HEK293 (cell line): ENCODE results near the gene GLRA3.

ENCODE experiments used
- CTCF ChIA-PET: fragments of 350-600 bp; formaldehyde crosslinking; extraction: SDS; loops from one replicate; lab custom pipeline; 2021; ENCODE audit warnings: antibody characterized with exemption; lab: Yijun Ruan, JAX
- POLR2A ChIA-PET: fragments of 300-600 bp; formaldehyde crosslinking; extraction: SDS; loops from one replicate; lab custom pipeline; 2020; ENCODE audit warnings: antibody characterized with exemption, inconsistent platforms; lab: Yijun Ruan, JAX
- H3K27ac ChIP-seq: fragments of 200-500 bp; sonication (Bioruptor generic); 2 replicates; pipeline ENCODE4 v1.5.1; 2014; ENCODE audit warnings: low read depth, low read length, control low read depth, inconsistent platforms; ENCODE audit errors: extremely low read depth
- H3K36me3 ChIP-seq, 2 experiments: fragments of 200-500 bp in 1 of 2; sonication (Bioruptor generic) in 1 of 2; 1 replicate in 1 of 2; 2 replicates in 1 of 2; pipeline ENCODE4 v1.5.1; 2014 to 2017; ENCODE audit warnings: inconsistent platforms in 2 of 2, low read length in 2 of 2; ENCODE audit not compliant: control insufficient read depth in 2 of 2, insufficient read depth in 1 of 2
- H3K4me1 ChIP-seq: fragments of 200-500 bp; sonication (Bioruptor generic); 2 replicates; pipeline ENCODE4 v1.5.1; 2014; ENCODE audit warnings: mild to moderate bottlenecking, low read length, inconsistent platforms; ENCODE audit not compliant: control insufficient read depth, insufficient read depth
- H3K4me3 ChIP-seq: 2 replicates; pipeline ENCODE4 v1.5.1; 2011; ENCODE audit warnings: low read depth, mild to moderate bottlenecking, control low read depth, low read length, moderate library complexity
- H3K9me3 ChIP-seq: fragments of 200-500 bp; sonication (Bioruptor generic); 2 replicates; pipeline ENCODE4 v1.5.1; 2014; ENCODE audit warnings: low read depth, low read length, inconsistent platforms; ENCODE audit not compliant: control insufficient read depth, insufficient read depth
- ELK4 ChIP-seq: IDR thresholded peaks from 2 replicates; pipeline ENCODE4 v1.6.1; 2011; ENCODE audit warnings: mild to moderate bottlenecking, low read depth, low read length, borderline replicate concordance
- HOXC10 ChIP-seq: sonication (generic); formaldehyde crosslinking; IDR thresholded peaks from 2 replicates; pipeline ENCODE4 v1.8.1; 2023; ENCODE audit warnings: mild to moderate bottlenecking, missing genetic modification reagents
- KLF1 ChIP-seq: fragments of 450-650 bp; formaldehyde crosslinking; IDR thresholded peaks from 2 replicates; pipeline ENCODE4 v1.5.1; 2016; ENCODE audit warnings: missing biosample characterization, missing genetic modification characterization
- KLF17 ChIP-seq: fragments of 450-650 bp; formaldehyde crosslinking; IDR thresholded peaks from 2 replicates; pipeline ENCODE4 v1.5.1; 2016; ENCODE audit warnings: missing biosample characterization, missing genetic modification characterization
- KLF9 ChIP-seq: fragments of 450-650 bp; formaldehyde crosslinking; IDR thresholded peaks from 2 replicates; pipeline ENCODE4 v1.5.1; 2016; ENCODE audit warnings: missing biosample characterization, missing genetic modification characterization, low read depth
- OVOL3 ChIP-seq: fragments of 450-650 bp; formaldehyde crosslinking; IDR thresholded peaks from 2 replicates; pipeline ENCODE4 v1.5.1; 2016; ENCODE audit warnings: missing biosample characterization, missing genetic modification characterization
- PRDM4 ChIP-seq: fragments of 450-650 bp; formaldehyde crosslinking; IDR thresholded peaks from 2 replicates; pipeline ENCODE4 v1.5.1; 2017; ENCODE audit warnings: missing biosample characterization, missing genetic modification characterization
- TCF7L2 ChIP-seq: IDR thresholded peaks from 2 replicates; pipeline ENCODE4 v1.6.1; 2011; ENCODE audit warnings: low read depth, mild to moderate bottlenecking, inconsistent platforms, low read length, moderate library complexity, borderline replicate concordance
- TRIM28 ChIP-seq: IDR thresholded peaks from 2 replicates; pipeline ENCODE4 v1.6.1; 2011; ENCODE audit warnings: low read length, control low read depth, borderline replicate concordance
- ZBTB48 ChIP-seq: fragments of 450-650 bp; formaldehyde crosslinking; IDR thresholded peaks from 2 replicates; pipeline ENCODE4 v1.5.1; 2016; ENCODE audit warnings: missing biosample characterization, missing genetic modification characterization
- ZNF132 ChIP-seq: fragments of 450-650 bp; formaldehyde crosslinking; IDR thresholded peaks from 2 replicates; pipeline ENCODE4 v1.5.1; 2017; ENCODE audit warnings: missing biosample characterization, missing genetic modification characterization, borderline replicate concordance
- ZNF157 ChIP-seq: fragments of 450-650 bp; formaldehyde crosslinking; IDR thresholded peaks from 2 replicates; pipeline ENCODE4 v1.5.1; 2016; ENCODE audit warnings: missing biosample characterization, missing genetic modification characterization
- ZNF311 ChIP-seq: fragments of 450-650 bp; formaldehyde crosslinking; IDR thresholded peaks from 2 replicates; pipeline ENCODE4 v1.5.1; 2017; ENCODE audit warnings: missing biosample characterization, missing genetic modification characterization, borderline replicate concordance
- ZNF426 ChIP-seq: fragments of 450-650 bp; formaldehyde crosslinking; IDR thresholded peaks from 2 replicates; pipeline ENCODE4 v1.5.1; 2017; ENCODE audit warnings: missing biosample characterization, missing genetic modification characterization, mild to moderate bottlenecking, inconsistent platforms, moderate library complexity
- ZNF449 ChIP-seq: fragments of 450-650 bp; formaldehyde crosslinking; IDR thresholded peaks from 2 replicates; pipeline ENCODE4 v1.5.1; 2017; ENCODE audit warnings: missing biosample characterization, mild to moderate bottlenecking, missing genetic modification characterization, moderate library complexity
- ZNF518A ChIP-seq: fragments of 450-650 bp; formaldehyde crosslinking; conservative IDR thresholded peaks from 2 replicates; pipeline ENCODE4 v1.5.1; 2016; ENCODE audit warnings: low read depth, missing biosample characterization, missing genetic modification characterization
- ZNF571 ChIP-seq: fragments of 450-650 bp; formaldehyde crosslinking; IDR thresholded peaks from 2 replicates; pipeline ENCODE4 v1.5.0; 2017; ENCODE audit warnings: missing biosample characterization, missing genetic modification characterization
- ZNF610 ChIP-seq: fragments of 450-650 bp; formaldehyde crosslinking; IDR thresholded peaks from 2 replicates; pipeline ENCODE4 v1.5.1; 2016; ENCODE audit warnings: missing biosample characterization, missing genetic modification characterization, borderline replicate concordance
- ZNF621 ChIP-seq: fragments of 450-650 bp; formaldehyde crosslinking; IDR thresholded peaks from 2 replicates; pipeline ENCODE4 v1.5.1; 2017; ENCODE audit warnings: missing biosample characterization, missing genetic modification characterization
- ZNF624 ChIP-seq: fragments of 450-650 bp; formaldehyde crosslinking; IDR thresholded peaks from 2 replicates; pipeline ENCODE4 v1.5.1; 2017; ENCODE audit warnings: missing biosample characterization, missing genetic modification characterization
- ZNF837 ChIP-seq: fragments of 450-650 bp; formaldehyde crosslinking; IDR thresholded peaks from 2 replicates; pipeline ENCODE4 v1.5.1; 2016; ENCODE audit warnings: missing biosample characterization, missing genetic modification characterization

Gene GLRA3

GRCh38 chr4:174592256-174592984 is 236.6 kb downstream of the GLRA3 start:
- POLR2A ChIA-PET, result no interaction called here
- no peak overlapping the region for H3K4me3 ChIP-seq
- TF ChIP-seq ZNF157 (no peak), KLF1 (tag by site-specific recombination) (no peak), ELK4 (no peak), ZNF518A (no peak), ZNF610 (tag by site-specific recombination) (no peak), ZNF571 (tag by site-specific recombination) (no peak), ZNF621 (tag by site-specific recombination) (no peak), ZNF311 (tag by site-specific recombination) (no peak), OVOL3 (no peak), ZNF624 (tag by site-specific recombination) (no peak), KLF17 (no peak)
- H3K27ac ChIP-seq, result no peak overlapping the region
- CTCF ChIA-PET, result no interaction called here
- no peaks in the 10 kb centered on the region for H3K9me3 ChIP-seq
- H3K4me1 ChIP-seq, result no peaks in the 10 kb centered on the region
- no peaks in the 10 kb centered on the region for H3K36me3 ChIP-seq

GRCh38 chr4:174591243-174592021 is 237.6 kb downstream of the GLRA3 start:
- Histone ChIP-seq H3K9me3 (no peaks in the 10 kb centered on the region), H3K4me1 (no peaks in the 10 kb centered on the region), H3K4me3 (no peak overlapping the region), H3K27ac (no peak overlapping the region), H3K36me3 (no peaks in the 10 kb centered on the region)
- ChIA-PET POLR2A (no interaction called here), CTCF (no interaction called here)
- TF ChIP-seq TCF7L2, result no peak
- TF ChIP-seq ZNF426 (tag by site-specific recombination), result no peak
- TF ChIP-seq ZNF837 (tag by site-specific recombination), result no peak
- TF ChIP-seq KLF9 (tag by site-specific recombination), result no peak
- TF ChIP-seq ZBTB48, result no peak
- no peak for TF ChIP-seq PRDM4 (tag by site-specific recombination)
- TF ChIP-seq KLF17, result no peak
- no peak for TF ChIP-seq ZNF132 (tag by site-specific recombination)
- TF ChIP-seq TRIM28, result no peak
- TF ChIP-seq ZNF449, result no peak
- TF ChIP-seq HOXC10, result no peak
